K562 (cell line): ENCODE measurements around the gene SPRY4. TPM values are rescaled to one million over a fixed set of nuclear protein-coding genes. Genes with fewer than 3 reads are reported as not detected.

Source experiments
- ARHGAP35 ChIP-seq: fragments of 450-650 bp; IDR thresholded peaks from 2 replicates; pipeline ENCODE4 v1.6.1; 2018; ENCODE audit not compliant: partially characterized antibody
- BRD4 ChIP-seq: fragments of 200-600 bp; sonication (generic); IDR thresholded peaks from 2 replicates; pipeline ENCODE4 v1.6.1; 2017; ENCODE audit warnings: inconsistent platforms
- CREB3L1 ChIP-seq: fragments of 450-650 bp; IDR thresholded peaks from 2 replicates; pipeline ENCODE4 v1.6.1; 2014; ENCODE audit warnings: low read depth, mild to moderate bottlenecking, moderate library complexity, borderline replicate concordance
- ELF4 ChIP-seq: fragments of 450-650 bp; formaldehyde crosslinking; IDR thresholded peaks from 2 replicates; pipeline ENCODE4 v1.4.0; 2022; ENCODE audit warnings: missing genetic modification characterization
- ELK3 ChIP-seq: fragments of 450-650 bp; formaldehyde crosslinking; IDR thresholded peaks from 2 replicates; pipeline ENCODE4 v1.4.0; 2020; ENCODE audit warnings: mild to moderate bottlenecking
- GABPA ChIP-seq: fragments of 200-800 bp; sonication (Bioruptor generic); conservative IDR thresholded peaks from 2 replicates; pipeline ENCODE4 v1.6.1; 2016; ENCODE audit warnings: low read depth, missing genetic modification characterization, missing compliant biosample characterization
- HEY1 ChIP-seq: fragments of 250-450 bp; sonication (Bioruptor Pico); IDR thresholded peaks from 2 replicates; pipeline ENCODE4 v1.5.0; 2020; ENCODE audit warnings: mild to moderate bottlenecking, moderate library complexity, borderline replicate concordance
- HOXB6 ChIP-seq: fragments of 250-450 bp; sonication (Bioruptor Pico); IDR thresholded peaks from 2 replicates; pipeline ENCODE4 v1.5.1; 2022; ENCODE audit warnings: mild to moderate bottlenecking, borderline replicate concordance
- ILK ChIP-seq: fragments of 450-650 bp; IDR thresholded peaks from 2 replicates; pipeline ENCODE4 v1.6.1; 2016; ENCODE audit warnings: missing genetic modification characterization, low read depth, mild to moderate bottlenecking, missing compliant biosample characterization, moderate library complexity, borderline replicate concordance
- PHB ChIP-seq: fragments of 250-450 bp; sonication (Bioruptor Pico); IDR thresholded peaks from 2 replicates; pipeline ENCODE4 v1.5.0; 2021
- SRSF3 ChIP-seq: fragments of 200-400 bp; formaldehyde crosslinking; IDR thresholded peaks from 2 replicates; pipeline ENCODE4 v1.6.1; 2016; ENCODE audit warnings: mild to moderate bottlenecking, low read length, moderate library complexity; ENCODE audit not compliant: insufficient read depth
- STAG1 ChIP-seq: sonication (generic); formaldehyde crosslinking; IDR thresholded peaks from 2 replicates; pipeline ENCODE4 v1.5.0; 2020; ENCODE audit warnings: missing genetic modification reagents, borderline replicate concordance
- STAT5B ChIP-seq: fragments of 250-450 bp; sonication (Bioruptor Pico); IDR thresholded peaks from 2 replicates; pipeline ENCODE4 v1.8.0; 2021; ENCODE audit warnings: mild to moderate bottlenecking, inconsistent platforms
- TAL1 ChIP-seq: fragments of 450-650 bp; IDR thresholded peaks from 2 replicates; pipeline ENCODE4 v1.6.1; 2016; ENCODE audit warnings: mild to moderate bottlenecking
- TRIM24 ChIP-seq, 2 experiments: fragments of 450-650 bp; IDR thresholded peaks; 2 replicates each; pipeline ENCODE4 v1.6.1; 2016
- TSHZ1 ChIP-seq: fragments of 250-450 bp; sonication (Bioruptor Pico); IDR thresholded peaks from 2 replicates; pipeline ENCODE4 v1.4.0; 2020; ENCODE audit warnings: mild to moderate bottlenecking, moderate library complexity
- ZBTB1 ChIP-seq: sonication (generic); formaldehyde crosslinking; IDR thresholded peaks from 2 replicates; pipeline ENCODE4 v1.8.1; 2023; ENCODE audit warnings: missing genetic modification reagents, low read depth, mild to moderate bottlenecking, borderline replicate concordance
- ZKSCAN3 ChIP-seq: fragments of 250-450 bp; sonication (Bioruptor Pico); IDR thresholded peaks from 2 replicates; pipeline ENCODE4 v1.4.0; 2020
- ZNF134 ChIP-seq: fragments of 250-450 bp; sonication (Bioruptor Pico); conservative IDR thresholded peaks from 2 replicates; pipeline ENCODE4 v1.4.0; 2020
- ZNF175 ChIP-seq: fragments of 200-800 bp; sonication (Bioruptor generic); IDR thresholded peaks from 2 replicates; pipeline ENCODE4 v1.6.1; 2016; ENCODE audit warnings: low read depth, mild to moderate bottlenecking, missing genetic modification characterization, missing compliant biosample characterization
- ZNF224 ChIP-seq: sonication (generic); formaldehyde crosslinking; IDR thresholded peaks from 2 replicates; pipeline ENCODE4 v1.8.0; 2022; ENCODE audit warnings: mild to moderate bottlenecking, missing genetic modification reagents
- ZNF511 ChIP-seq: sonication (generic); formaldehyde crosslinking; IDR thresholded peaks from 2 replicates; pipeline ENCODE4 v1.8.0; 2022; ENCODE audit warnings: mild to moderate bottlenecking, missing genetic modification reagents
- ZNF699 ChIP-seq: fragments of 250-450 bp; sonication (Bioruptor Pico); IDR thresholded peaks from 2 replicates; pipeline ENCODE4 v1.8.0; 2021; ENCODE audit warnings: mild to moderate bottlenecking, moderate library complexity; ENCODE audit not compliant: insufficient replicate concordance
- polyA plus RNA-seq, 8 experiments: library from polyadenylated mRNA; depleted of rRNA in 4 of 8; stranded (reverse) in 5 of 8; unstranded in 3 of 8; fragments of >200 nt; fragmentation: Nextera tagmentation in 2 of 8; fragmentation: Illumina TruSeq in 1 of 8; extraction: Ambion mirVana in 2 of 8; extraction: Trizol in 1 of 8; gene quantifications; 2 replicates each; pipeline versions ENCODE4 v1.2.1 to v1.2.3, GENCODE V29; 2011 to 2014; ENCODE audit warnings: inconsistent platforms in 1 of 8, missing spikeins in 1 of 8
- total RNA-seq, 7 experiments: library from RNA; depleted of rRNA in 6 of 7; stranded (reverse); fragments of >200 nt in 6 of 7; fragmentation: Illumina TruSeq in 2 of 7; extraction: Trizol in 2 of 7; gene quantifications; 2 replicates each; pipeline versions ENCODE4 v1.2.1 to v1.2.3, GENCODE V29; 2011 to 2021; ENCODE audit warnings: low replicate concordance in 1 of 7

SPRY4 gene
- total and polyA plus RNA-seq, 9 of the 15 experiments (the other 6 are each of a cell fraction or from before 2014, with no cell fraction given): 2.6 to 24.2 (median 9.5) TPM

GRCh38 chr5:142324871-142325724 is at the start of gene SPRY4 (continued):
- TF ChIP-seq ELK3 (CRISPR knock-in tag) (no peak), GABPA (tag) (no peak), CREB3L1 (peak; percentile 44; the same call in 1 of the 2 replicates), ZNF224 (no peak), SRSF3 (no peak), HOXB6 (CRISPR knock-in tag) (no peak), STAT5B (CRISPR knock-in tag) (no peak), ZNF699 (CRISPR knock-in tag) (no peak), ARHGAP35 (no peak), ZBTB1 (0 out of 2 replicates have a peak, but pooled peaks have one; percentile 18), PHB (CRISPR knock-in tag) (no peak), ZKSCAN3 (CRISPR knock-in tag) (no peak), ELF4 (CRISPR knock-in tag) (no peak), BRD4 (no peak; the same call in 1 of the 2 replicates), HEY1 (CRISPR knock-in tag) (no peak), TAL1 (no peak), ZNF511 (CRISPR knock-in tag) (no peak), ZNF175 (CRISPR knock-in tag) (no peak), STAG1 (CRISPR knock-in tag) (no peak), ILK (no peak), TRIM24 (IDR thresholded peaks at IDR 0.05) (no peak; a peak in 1 of 4 replicates), ZNF134 (CRISPR knock-in tag) (no peak), TSHZ1 (CRISPR knock-in tag) (no peak)
